Activated naive CD4-positive, alpha-beta T cell (primary cell): Measurements from ENCODE around the gene TSPAN32.
A peak's percentile ranks its signal among the peaks of the same experiment; 100 is the strongest.

Experiments used
- DNase-seq, 4 experiments: peaks; one replicate each; lab custom pipeline; 2025; lab: John Stamatoyannopoulos, UW

TSPAN32 gene

DNA sequence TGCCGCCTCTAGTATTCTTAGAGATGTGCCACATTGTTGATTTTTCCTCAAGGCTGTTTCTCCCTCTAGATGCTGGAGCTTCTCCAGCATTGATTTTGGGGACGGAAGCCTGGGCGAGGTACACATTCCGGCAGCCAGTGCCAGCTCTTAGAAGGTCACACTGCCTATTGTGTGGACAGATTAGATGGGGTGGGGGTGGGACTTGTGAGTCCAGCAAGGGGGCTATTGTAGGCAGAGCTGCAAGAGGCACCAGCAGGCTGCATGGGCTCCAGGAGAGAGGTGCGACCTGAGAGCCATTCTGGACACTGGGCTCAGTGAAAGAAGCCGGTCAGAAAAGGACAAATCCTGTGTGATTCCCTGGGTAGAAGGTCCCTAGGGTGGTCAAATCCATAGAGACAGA, 12.5 kb upstream of the TSPAN32 start:
- no peak for DNase-seq

DNA sequence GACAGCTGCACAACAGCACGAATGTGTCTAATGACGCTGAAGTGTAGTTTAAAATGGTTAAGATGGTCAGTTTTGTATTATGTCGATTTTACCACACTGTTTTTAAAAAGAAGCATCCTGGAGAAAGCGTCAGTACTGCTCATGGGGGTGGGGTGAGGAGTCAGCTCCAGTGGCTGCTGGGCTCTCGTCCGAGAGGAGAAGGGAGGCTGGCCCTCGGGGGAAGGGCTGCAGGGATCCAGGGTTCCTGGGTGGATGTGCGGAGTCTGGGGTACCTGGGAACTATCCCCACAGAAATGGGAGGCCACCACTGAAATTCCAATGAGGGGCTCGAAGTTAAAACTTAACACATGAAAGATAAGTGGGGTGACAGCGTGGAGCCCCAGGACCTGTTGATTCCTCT, 12.0 kb upstream of the TSPAN32 start:
- DNase-seq = no peak

DNA sequence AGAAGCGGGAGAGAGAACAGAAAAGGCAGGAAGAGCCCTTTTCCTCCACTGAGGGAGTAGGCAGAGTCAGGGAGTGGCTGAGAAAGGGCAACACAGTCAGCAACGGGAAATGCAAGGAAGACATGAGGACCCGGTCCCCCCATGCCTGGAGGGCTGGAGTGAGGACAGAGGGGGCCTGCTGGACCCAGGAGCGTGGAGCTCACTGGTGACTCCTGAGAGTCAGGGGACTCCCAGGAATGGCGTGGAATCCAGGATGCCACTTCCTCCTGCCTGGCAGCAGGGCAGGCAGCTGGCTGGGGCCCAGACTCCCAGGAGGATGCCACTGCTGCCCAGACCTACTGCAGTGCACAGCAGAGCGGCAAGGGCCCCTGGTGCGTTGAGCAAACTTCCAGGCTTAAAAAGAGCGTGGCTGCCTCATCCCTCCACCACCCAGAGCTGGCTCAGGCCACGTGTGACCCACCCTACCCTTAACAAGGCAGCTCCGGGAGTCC, 11.4 kb upstream of the TSPAN32 start:
- DNase-seq = no peak

DNA sequence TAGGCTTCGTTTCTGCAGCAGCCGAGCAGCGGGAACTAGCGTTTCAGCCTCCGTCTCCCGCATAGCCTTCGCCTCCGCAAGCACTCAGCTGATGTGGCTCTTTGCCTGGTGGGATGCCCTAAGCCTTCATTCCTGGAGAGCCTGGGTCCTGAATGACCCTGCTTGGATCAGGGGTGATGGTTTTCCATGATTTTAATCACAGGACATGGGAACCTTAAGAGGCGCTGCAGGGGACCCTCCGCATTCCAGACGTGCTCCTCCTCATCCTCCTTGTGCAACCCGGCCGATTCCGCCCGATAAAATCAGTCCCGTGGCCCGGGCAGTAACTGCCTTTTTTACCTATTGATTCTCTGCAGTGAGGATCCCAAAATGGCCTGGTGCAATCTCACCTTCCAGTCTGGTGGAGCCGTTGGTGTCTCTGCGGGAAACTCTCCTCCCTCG, 8.3 kb upstream of the TSPAN32 start:
- DNase-seq = no peak

DNA sequence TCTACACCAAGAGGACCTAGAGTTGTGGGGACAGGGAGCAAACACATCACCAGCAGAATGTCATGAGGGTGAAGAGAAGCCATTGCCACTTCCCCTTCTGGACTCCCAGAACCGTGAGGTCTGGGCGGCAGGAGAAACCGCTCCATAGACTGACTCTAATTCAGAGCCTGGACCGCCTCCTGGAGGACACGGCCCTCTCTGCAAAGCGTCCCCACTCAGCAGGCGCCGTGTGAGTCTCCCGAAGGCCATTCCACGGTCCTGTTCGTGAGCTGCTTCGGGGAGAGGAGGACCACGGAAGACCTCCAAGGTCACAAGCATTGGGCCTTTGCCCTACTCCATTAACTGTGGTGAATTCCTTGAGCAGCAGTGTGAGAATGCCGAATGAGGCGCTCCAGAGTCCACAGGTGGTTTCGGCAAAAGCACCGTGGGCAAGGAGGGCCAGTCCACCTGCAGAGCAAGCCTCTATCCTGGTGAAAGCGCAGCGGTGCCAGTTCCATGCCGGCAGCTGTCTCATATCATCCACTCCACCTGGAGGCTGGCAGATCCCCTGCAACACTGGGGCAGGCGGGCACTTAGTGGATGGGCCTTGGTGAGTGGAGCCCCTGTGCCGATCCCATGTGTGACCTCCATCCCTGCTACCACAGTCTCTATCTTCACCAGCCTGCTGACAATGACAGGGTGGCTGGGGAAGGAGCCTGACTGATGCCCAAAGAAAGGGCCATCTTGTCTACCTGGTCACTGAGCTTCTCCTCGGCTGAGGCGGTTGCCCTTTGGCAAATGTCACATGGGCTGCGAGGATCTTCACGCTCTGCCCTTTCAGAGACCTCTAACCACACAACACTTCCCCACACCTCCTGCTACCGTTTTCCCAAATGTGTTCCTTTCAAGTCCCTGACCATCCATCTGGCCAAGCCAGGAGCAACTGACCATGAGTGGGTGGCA, 7.6 kb upstream of the TSPAN32 start:
- DNase-seq = no peak

DNA sequence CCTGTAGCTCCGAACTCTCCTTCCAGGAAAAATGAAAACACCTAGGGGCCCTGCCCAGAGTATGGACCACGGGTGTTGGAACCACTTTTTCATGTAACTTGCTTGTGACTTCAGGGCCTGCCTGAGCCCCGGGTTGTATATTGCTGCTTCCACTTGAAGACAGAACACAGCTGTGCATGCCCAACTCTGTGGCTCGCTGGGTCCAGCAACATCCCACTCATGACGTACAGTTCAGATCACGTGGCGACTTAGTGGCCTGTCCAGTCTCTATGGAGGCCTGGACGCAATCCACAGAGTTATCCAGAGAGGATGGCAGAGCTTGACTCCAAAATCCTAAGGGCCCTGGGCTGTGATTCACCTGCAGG, 6.9 kb upstream of the TSPAN32 start:
- no peak for DNase-seq

DNA sequence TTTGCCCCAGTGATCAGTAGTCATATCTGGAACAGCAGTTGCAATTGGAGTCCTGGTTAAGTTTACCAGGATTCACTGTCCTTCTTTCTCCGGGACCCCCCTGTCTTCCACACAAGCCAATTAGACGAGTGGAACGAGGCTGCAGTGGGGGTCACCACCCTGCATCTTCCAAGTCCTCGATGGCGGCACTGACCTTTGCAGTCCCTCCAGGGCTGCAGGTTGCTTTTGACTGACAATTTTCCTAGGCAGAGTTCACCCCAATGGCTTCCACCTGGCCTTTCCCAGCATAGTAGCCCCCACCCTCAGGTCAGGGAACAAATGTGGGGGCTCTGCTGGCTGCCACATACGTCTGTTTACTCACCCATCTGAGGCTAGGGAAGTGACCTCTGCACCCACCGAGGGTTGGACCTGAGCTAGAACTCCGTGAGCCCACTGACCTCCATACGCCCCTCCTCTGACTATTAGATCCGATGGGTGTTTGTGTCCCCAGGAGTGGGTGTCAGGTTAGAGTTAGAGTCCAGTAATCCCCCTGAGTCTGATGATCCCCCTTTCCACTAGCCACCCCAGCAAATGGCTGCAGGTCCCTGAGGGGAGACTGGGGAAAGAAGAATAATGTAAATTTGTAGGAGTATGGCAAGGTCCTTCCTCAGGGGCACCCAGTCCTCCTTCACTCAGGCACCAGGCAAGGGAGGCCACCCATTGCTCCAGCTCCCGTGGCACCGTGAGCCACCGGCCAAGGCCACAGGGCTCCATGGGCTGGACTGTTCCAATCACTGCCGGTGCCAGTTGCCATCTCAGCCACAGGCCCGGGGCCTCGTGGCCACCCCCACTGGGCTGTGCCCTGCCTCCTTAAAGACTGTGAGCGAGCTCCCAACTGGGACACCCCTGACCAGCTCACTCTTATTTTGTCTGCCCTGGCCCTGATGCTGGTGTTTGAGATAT, 5.6 kb upstream of the TSPAN32 start:
- no peak for DNase-seq

DNA sequence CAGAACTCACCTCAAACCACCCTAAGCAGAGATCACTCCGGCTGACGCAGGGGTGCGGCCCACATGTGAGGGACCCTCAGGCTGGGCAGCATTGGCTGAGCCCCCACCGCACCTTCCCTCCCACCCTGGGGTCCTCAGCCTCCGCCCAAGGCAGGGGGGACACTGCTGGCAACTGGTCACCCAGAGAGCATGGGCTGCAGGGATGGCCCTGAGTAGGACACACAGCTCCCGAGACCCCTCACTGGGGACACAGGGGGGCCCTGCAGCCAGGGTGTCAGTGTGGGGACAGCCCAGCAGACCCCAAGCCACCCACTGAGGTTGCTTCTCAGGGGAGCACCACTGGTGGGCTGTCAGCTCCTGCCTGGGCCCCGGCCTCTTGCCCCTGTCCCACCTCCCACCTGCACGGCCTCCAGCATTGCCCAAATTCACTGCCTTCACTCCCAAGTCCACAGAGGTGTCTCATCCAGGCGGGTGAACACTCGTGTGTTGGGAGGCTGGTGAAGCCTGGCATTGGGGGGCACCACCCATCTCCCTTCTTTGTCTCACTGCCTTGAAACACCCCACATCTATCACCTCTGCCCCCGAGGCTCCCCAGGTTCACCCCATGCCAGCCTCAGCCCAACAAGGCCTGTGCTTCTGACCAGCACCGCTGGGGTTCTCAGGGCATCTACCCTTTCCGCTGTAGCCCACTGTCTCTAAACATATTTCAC, 4.7 kb upstream of the TSPAN32 start:
- DNase-seq = no peak

DNA sequence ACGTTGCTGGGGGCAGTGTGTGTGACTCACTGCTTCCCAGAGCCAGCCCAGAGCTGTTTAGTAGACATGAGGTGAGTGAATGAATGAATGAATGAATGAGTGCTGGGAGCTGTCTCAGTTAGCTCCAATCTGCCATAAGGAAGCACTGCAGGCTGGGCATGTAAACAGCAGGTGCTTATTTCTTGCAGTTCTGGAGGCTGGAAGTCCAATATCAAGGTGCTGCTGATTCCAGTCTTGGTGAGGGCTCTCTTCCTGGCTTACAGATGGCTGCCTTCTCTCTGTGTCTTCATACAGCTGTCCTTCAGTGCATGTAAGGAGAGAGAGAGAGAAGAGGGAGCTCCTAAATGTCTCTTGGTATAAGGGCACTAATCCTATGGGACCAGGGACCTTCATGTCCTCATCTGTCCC, 4.2 kb upstream of the TSPAN32 start:
- DNase-seq = no peak

DNA sequence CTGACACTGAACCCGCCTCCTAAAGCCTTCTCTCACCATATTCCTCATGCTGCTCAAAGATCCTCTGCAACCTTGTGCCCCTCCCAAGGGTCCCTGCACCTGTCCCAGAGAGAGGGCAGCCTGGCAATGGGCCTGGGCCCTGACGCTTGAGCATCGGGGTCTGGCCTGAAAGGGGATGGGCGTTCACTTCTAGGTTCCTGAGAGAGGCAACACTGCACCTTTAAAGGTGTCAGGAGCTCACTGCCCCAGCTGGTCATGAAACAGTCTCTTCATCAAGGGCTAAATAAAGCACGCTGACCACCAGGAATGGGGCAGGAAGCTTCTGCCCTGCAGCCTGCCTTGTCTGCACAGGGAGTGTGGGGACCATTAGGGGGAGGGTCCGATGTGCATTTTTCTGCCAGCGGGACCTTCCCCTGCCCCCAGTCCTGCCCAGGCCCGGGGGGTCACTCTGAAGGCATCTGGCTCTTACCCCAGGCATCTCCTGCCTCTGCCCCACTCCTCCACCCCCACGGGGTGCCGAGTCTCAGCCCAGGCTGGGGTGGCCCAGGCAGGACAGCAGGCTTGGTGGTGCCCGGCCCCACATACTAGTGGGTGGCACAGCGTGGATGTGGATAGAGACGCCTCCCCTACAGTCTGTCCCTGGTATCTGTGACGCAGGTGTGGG, 3.5 kb upstream of the TSPAN32 start:
- DNase-seq = no peak

DNA sequence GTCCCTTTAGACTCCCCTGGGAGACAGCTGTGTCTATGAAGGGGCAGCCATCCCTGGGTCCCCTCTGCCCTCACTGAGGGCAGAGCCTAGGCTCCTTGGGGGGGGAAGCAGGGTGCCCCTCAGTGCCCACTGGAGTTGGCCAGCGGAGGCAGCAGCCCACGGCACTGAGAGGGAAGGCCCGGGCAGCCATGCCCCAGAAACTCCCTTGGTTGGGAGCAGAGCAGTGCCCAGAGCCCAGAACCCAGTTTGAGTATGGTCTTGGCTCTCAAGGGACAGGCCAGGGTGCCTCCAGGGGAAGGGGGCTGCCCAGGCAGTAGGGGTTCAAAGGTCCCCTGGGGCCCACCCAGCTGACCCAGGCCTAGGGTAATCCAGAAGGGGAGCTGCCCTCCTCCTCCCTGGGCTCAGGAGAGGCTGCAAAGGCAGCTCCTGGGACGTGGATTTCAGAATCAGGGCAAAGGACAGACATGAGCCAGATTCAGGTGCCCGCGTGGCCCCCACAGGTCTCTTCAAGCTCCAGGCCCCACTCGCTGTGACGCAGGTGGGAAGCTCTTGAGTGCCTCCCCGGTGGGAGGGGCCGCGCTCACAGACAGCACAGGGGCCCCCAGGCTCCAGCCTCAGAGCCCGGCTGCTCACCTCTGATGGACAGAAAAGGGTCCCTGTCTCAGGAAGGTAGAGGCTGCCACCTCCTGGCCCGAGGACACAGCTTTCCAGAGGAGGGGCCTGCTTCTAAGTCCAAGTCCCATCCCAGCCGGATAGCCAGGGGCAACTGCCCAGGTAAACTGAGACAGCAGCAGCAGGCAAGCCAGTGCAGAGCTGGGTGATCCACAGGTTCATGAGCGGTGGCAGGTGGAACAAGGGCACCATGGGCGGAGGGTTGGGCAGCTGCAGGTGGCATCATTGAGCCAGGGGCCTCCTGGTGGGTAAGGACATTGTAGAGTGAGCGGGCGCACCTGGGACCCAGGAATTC, 2.7 kb upstream of the TSPAN32 start:
- DNase-seq = no peak

DNA sequence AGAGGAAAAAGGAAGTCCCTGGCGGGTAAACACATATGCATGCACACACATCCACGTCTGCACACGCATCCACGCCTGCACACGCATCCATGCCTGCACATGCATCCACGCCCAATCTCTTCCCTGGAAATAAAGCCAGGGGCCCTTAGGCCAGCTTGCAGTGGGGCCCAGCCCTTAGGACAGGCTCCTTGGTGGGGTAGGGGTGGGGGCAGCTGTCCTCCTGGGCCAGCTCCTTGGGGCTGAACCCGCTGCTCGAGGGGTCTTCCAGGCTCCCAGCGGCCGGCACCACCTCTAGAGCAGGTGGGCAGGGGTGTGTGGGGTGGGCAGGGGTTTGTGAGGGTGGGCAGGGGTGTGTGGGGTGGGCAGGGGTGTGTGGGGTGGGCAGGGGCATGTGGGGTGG, 2.0 kb upstream of the TSPAN32 start:
- DNase-seq = no peak

DNA sequence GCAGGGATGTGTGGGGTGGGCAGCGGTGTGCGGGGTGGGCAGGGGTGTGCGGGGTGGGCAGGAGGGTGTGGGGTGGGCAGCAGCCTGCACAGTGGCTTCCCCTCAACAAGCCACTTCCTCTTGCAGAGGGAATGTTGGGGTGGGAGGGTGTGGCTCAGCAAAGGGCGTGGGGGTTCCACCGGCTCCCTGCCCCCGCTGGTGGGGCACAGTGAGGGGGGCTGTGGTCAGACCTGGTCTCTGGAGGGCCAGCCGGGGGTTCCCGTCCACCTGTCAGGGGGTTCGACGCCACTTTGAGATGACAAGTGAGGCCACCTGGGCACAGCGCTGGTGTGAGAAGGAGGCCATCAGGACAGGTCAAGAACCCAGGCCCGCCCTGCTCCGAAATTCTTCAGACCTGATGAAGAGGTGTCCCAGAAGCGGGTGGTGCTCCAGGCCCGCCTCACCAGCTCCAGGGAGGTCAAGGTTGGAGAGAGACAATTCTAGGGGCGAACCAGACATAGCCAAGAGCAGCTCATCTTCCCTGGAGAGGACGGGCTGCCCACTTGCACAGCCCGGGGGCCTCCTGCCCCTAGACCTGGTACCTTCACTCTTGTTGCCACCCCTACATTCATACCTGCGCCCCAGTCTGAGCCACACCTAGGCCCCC, 1.4 kb upstream of the TSPAN32 start:
- no peak for DNase-seq

DNA sequence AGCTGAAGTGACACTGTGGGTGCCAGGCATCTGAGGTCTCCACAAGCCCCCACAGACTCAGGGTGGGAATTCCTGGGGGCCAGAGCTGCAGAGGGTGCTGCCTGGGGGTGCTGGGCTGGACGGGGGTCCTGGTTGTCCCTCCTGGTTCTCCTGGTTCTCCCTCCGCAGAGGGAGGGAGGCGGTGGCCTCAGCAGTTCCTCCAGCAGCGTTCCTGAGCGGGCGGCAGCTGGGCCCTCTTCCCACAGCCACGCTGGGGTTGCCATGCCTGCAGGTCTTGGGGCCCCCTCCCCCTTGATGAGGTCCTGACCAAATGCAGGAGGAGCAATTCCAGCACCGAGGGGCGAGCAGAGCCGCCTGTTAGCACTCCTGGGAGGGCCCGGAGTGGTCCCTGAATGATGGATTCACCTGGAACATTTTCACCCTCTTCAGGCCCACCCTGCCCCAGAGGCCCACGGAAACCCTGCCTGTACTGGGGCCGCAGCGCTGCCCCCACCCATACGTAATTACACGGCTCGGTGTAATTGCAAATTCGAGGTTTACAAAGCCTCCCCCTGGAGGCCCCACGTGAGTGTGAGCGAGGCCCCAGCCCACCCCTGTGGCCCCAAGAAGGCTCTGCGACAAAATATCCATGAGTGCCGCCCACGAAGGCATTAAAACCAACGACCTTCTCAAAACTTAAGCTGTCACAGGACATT, 730 bp upstream of the TSPAN32 start:
- no peak for DNase-seq

DNA sequence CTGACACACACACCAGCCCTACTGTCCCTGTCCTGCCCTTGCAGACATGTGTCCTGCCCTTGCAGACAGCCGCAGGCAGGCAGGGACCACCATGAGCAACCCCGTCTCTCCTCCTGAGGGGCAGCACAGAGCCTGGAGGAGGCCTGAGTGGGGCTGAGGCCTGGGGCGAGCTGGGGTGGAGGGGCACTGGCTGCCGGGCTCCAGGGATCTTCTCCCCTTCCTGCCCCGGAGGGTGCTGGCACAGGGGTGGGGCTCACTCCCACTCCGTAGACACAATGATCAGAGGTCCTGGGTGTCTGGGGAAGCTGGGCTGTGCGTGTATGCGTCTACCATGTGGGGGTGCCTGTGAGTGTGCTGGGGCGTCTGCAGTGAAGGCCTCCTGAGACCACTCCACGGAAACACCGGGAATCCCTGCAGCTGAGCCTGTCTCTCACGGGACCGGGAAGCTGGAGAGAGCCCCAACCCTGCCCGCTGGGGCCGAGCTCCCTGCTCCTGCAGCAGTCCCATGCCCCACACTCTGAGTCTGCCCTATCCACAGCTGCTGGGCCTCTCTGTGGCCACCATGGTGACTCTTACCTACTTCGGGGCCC, 588 bp downstream of the TSPAN32 start:
- peak in 1 of 4 experiments; percentile 17 for DNase-seq

DNA sequence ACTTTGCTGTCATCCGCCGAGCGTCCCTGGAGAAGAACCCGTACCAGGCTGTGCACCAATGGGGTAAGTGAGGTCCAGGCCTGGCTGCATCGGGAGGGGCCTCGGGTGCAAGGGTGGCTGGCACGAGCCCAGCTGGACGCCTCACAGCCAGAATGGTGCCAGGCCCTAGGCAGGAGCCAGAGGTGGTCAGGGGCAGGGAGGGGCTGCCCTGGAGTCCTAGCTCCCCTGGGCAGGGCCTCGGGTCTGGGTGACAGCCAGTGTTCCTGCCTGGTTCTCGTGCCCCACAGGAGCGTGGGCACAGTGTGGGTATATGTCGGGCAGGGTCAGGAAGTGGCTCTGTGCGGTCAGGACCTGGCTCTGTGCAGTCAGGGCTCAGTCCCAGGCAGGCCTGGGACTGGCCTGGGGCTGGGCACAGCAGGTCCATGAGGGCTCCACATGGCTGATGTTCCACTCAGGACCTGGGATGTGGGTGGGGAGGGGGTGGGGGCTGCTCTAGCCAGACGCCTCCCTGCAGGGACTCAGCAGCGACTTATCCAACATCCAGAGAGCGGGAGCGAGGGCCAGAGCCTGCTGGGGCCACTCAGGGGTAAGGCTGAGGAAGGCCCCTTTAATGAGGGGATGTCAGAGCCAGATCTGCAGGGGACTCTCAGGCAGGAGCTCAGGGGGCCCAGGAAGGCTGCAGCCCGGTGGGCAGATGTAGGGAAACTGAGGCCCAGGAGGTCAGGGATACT, 1.2 kb downstream of the TSPAN32 start:
- no peak for DNase-seq

DNA sequence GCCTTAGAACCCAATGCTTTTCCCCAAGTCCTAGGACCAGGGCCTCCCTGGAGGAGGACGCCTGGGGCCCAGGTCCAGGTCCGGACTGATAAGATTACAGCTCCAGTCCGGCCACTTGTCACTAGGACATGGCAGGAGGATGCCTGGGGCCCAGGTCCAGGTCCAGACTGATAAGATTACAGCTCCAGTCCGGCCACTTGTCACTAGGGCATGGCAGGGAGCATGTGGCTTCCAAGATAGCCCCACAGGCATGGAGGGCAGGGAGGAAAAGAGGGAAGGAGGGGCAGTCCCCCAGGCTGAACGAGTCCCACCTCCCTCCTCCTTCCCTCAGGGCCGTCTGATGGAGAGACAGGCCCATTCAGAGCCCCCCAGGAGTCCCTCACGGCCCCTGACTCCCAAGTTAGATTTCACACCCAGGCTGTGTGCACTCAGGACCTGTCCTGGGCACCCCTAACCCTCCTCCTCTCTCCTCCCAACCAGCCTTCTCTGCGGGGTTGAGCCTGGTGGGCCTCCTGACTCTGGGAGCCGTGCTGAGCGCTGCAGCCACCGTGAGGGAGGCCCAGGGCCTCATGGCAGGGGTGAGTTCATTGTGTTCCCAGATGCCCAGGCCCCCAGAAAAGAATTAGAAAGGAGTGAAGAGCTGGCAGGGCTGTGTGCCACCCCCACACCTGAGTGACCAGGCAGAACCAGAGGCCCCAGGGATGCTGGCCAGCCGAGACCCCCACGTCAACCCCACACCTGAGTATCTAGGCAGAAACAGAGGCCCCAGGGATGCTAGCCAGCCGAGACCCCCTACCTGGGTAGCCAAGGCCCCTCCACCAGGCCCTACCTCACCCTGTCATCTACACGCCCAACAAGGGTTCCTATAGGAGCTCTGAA, 2.1 kb downstream of the TSPAN32 start:
- DNase-seq = no peak
